IPS-18c (cell line): ENCODE data around the gene RPTOR.

Experiments
- H3K4me3 ChIP-seq: 2 replicates; pipeline ENCODE4 v1.7.0; 2013; ENCODE audit warnings: low read depth, mild to moderate bottlenecking, low read length, moderate library complexity; ENCODE audit not compliant: insufficient read depth
- H3K9me3 ChIP-seq: one replicate; pipeline ENCODE4 v1.6.1; 2013; ENCODE audit warnings: mild to moderate bottlenecking, low read length, moderate library complexity; ENCODE audit not compliant: control insufficient read depth, insufficient read depth

Gene RPTOR

DNA sequence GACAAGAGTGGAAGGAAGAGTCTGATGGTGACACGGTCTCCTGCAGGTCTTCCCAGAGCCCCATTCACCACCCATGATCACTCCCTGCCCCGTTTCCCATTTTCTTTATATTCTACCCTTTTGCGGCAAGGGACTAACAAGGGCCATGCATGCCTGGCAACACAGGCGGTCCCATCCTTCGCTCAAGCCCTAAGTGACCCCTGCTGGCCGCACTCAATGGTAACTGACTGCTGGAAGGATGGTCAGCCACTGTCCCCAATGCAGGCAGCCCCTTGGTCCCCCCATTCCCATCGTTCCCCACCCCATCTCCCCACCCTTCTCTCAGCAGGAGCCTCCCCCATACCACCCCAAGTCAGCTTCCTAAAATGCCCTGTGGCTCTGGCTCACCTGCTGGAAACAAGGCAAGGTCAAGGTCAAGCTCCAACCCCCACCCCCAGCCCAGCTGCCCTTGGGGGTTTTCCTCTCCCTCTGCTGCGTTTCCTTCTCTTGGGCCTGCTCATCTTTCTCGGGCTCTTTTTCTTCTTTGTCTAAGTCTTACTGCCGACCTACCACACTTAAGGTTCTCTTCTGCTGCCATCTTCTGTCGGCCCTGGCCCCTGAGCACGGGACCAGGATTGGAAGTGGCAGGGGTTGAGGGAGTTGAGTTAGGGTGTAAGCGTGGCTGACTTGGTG lies 116.0 kb downstream of the RPTOR start:
- no peak overlapping the region for H3K4me3 ChIP-seq
- H3K9me3 ChIP-seq: no peaks in the 10 kb centered on the region

DNA sequence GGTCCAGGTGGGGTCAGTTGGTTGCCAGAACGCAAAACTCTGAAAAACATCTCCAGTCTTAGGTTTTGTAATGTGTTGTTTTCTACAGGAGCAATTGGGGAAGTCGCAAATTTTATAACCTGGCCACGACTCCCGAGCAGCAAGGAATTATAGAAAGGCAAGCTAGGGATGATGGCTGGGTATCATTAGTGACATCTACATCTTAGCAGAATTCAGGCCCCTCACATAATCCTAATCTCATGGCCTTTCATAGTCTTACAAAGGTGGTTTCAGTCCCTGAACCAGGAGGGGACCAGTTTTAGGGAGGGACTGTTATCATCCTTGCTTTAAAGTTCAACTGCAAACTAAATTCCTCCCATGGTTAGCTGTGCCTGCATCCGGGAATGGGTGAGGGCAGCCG lies 117.9 kb downstream of the RPTOR start:
- no peak overlapping the region for H3K4me3 ChIP-seq

DNA sequence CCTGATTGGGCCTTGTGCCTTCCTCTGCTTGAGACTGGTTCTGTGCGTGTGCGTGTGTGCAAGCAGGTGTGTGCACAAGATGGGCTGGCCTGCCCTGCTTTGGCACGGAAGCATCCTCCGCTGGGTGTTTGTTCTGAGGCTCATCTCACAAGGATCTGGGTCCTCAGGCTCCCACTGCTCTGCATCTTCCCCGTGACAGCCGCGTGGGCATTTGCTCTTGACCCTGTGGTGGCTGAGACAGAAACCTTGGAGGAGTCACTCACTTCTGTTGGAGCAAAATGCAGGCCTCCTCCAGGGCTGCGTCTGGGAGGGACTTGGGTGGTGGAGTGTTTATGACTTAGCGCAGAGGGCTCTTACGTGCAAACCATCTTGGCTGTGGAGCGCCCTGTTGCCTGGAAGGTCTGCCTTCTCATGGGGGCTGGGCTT lies 119.2 kb downstream of the RPTOR start:
- H3K9me3 ChIP-seq: no peaks in the 10 kb centered on the region
- H3K4me3 ChIP-seq: no peak overlapping the region

More for the DNA sequence above, 117.9 kb downstream of the RPTOR start:
- no peaks in the 10 kb centered on the region for H3K9me3 ChIP-seq

DNA sequence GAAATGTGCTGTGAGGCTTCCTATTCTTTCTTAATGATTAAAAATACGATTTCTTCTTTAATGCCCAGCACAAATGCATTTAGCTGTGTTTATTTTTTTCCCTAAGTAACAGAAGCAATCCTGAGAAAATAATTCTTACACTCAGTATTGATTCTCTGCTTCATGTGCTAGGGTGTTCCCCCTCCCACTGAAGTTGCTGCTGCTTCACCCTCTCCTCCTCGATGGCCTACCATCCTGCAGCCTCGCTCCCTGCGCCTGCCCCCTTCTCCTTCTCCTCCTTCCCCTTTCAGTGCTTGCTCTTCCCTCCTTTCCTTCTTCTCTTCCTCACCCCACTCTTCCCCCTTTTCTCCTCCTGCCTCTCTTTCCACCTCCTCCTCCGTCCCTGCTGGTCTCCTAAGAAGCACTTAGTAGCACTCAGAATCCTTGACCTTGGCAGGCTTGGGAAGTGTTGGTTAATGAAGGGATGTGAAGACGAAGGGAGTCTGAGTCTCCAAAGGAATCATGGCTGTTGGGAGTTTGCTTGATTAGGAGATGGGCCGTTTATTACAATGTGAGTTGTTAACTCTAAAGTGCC lies 119.7 kb downstream of the RPTOR start:
- Histone ChIP-seq H3K4me3 (no peak overlapping the region), H3K9me3 (no peaks in the 10 kb centered on the region)

DNA sequence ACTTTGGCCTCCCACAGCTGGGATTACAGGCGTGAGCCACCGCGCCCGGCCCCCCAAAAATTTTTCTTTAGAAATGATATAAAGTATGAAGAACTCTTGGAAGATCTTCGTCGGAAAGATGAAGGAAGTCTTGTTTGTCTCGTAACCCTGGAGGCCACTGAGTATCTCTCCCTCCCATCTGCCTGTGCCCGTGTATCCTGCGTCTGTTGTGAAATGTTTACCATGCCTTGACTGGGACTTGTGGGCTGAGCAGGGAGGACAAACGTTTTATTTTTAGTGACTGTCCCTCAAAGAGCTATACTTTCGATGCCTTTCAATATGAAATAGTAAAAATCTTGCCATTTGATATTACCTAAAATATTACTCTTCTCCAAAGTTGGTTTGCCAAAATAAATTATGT lies 121.2 kb downstream of the RPTOR start:
- no peaks in the 10 kb centered on the region for H3K9me3 ChIP-seq
- no peak overlapping the region for H3K4me3 ChIP-seq

DNA sequence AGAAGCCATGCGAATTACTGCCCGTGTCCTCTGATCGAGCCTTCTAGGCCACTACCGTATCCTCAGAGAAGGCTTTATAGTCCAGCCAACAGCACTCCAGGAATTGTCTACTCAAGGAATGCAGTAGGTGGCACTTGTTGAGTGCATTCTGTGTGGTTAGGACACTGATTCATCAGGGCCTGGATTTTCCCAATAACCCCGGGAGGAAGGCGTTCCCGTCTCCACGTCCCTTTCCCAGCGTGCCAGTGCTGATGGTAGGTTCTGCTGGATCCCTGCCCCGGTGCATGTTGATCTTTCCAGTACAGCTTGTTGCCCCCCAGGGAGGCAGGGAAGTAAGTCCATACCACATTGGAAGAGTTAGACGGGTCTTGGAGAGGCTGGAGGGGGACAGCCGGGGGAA lies 122.2 kb downstream of the RPTOR start:
- H3K4me3 ChIP-seq: no peak overlapping the region

DNA sequence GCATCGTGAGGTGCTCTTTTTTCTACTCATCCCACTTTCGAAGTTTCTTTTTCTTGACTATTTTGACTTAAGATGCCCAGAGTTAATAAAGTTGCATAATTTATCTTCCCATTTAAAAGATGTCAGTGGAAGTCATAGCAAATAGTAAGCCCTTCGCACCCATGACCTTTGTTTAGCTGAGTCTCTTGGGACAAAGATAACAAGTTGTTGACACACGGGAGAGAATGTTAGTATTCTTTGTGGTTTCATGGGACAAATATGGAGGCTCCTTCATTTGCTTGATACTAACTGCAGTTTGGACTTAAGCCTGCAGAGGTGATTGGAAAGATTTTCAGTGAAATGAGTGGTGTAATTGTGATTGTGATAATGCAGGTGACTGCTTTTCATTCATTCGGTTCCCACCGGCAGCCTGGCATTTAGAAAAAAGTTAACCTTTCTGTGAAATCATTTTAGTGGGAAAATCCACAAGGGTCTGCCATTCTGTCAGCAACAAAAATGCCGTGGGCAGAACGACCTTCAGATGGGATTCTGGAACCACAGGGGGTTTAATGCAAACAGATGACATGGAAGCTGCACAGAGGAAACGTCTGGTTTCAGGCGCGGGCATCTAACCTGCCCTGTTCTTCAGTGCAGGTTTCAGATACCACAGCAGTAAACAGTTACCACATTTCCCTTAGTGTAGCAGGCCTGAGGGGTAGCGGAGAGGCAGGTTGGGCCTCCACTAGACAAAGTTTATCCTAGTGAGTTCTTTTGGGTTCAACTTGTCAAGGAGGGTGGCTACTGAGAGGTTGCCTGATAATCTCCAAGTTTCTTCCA lies 123.0 kb downstream of the RPTOR start:
- H3K9me3 ChIP-seq: no peaks in the 10 kb centered on the region
- no peak overlapping the region for H3K4me3 ChIP-seq

More for the DNA sequence above, 122.2 kb downstream of the RPTOR start:
- no peaks in the 10 kb centered on the region for H3K9me3 ChIP-seq

DNA sequence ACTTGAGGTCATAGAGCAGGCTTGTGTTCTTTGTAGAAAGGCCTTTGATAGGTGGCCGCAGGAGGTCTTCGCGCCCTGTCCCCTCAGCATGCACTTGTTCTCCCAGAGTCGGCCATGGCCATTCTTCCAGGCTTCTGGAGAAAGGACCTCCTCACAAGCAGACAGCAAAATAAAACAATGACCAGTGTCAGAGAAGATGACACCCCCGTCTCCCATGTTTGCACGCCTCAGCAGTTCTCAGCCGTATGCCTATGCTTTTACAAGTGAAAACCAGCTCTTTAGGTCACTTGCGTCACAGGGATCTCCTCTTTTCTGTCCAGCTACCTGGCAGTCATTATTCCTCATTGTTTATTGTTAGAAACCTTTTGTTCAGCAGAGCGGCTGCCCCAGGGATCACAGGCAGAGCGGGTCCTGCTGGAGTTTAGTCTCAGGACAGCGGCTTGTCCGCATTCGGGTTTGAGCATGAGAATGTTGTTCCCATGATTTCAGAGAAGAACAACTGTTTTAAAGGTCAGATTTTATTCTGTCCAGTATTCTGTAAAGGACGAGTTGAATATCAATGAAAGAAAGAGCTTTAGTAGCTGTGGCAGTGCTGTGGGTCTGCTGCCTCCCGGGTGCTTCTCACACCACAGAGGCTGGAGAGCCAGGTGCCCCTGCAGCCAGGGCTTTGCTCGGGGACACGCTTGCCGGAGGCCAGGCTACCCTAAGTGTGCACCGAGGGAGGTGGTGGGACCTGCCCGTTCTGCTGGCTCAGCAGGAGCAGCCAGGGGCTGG lies 123.9 kb downstream of the RPTOR start:
- Histone ChIP-seq H3K4me3 (no peak overlapping the region), H3K9me3 (no peaks in the 10 kb centered on the region)

DNA sequence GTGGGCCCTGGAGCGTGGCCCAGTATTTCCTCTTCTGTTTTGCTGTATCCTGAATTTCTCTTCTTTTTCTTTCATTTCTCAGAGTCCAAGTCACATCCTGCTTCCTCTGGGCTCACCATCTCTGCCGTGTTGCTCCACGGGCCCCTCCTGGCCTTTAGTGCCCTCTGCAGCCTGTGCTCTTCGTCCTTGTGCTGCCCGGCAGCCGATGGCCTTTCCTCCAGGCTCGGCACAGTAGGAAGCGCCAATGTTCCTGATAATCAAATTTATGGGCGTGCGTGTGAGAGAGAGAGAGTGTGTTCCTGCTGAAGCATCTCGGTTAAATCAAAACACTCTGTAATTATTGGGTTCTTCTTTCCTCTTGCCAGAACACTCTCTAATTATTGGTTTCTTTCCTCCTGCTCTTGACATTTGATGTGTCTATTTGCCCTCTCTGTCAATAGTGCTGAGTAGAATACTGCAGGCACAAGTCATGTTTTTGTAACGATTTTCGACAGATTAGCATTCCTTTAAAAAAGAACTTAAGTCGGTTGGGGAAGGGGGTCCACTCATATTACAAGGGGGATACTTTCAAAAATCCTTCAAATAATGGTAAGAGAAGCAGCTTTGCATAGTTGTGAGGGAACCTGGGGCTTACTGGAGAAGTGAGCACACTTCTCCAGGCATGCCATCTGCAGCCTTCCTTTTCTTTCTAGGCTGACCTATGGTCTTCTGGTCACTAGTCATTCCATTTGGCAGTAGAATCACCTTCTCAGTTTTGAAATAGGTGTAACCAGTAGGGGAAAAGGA lies 126.6 kb downstream of the RPTOR start:
- Histone ChIP-seq H3K4me3 (no peak overlapping the region), H3K9me3 (no peaks in the 10 kb centered on the region)

DNA sequence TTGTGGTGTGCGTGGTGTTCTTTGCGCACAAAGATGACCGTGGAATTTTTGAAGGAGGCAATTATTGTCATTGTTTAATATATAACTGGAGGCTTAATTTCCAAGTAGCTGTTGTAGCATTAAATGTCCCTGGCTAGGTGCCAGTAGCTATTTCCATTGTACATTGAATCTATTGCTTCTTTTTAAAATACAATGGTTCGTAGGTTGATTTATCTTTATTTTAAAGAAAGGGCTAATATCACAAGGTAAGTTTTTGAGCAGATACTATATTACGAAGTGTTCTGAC lies 127.1 kb downstream of the RPTOR start:
- H3K4me3 ChIP-seq: no peak overlapping the region
- H3K9me3 ChIP-seq: no peaks in the 10 kb centered on the region

DNA sequence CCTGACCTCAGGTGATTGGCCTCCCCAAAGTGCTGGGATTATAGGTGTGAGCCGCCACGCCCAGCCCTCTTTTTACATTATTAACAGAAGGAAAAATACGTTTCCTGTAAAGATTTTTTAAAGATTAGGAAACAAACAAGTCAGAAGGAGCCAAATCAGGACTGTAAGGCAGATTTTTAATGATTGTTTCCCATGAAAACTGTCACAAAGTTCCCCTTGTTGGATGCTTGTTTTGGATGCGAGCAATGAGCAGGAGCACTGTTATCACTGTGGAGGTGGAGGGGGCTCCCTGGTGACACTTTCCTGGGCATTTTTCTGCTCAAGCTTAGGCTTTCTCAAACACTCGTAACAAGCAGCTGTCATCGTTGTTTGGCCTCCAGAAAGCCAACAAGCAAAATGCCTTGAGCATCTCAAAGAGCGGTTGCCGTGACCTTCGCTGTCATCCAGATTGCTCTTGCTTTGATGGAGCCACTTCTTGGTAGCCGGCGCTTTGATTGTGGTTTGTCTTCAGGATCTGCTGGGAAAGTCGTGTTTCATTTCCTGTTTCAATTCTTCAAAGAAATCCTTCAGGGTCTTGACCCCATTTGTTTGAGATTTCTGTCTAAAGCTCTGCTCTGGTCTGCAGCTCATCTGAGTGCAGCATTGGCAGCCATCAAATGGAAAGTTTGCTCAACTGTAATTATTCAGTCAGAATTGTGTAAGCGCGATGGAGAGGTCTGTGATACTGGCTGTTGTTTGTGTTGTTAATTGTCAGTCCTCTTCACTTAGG lies 128.7 kb downstream of the RPTOR start:
- no peaks in the 10 kb centered on the region for H3K9me3 ChIP-seq
- H3K4me3 ChIP-seq: no peak overlapping the region

DNA sequence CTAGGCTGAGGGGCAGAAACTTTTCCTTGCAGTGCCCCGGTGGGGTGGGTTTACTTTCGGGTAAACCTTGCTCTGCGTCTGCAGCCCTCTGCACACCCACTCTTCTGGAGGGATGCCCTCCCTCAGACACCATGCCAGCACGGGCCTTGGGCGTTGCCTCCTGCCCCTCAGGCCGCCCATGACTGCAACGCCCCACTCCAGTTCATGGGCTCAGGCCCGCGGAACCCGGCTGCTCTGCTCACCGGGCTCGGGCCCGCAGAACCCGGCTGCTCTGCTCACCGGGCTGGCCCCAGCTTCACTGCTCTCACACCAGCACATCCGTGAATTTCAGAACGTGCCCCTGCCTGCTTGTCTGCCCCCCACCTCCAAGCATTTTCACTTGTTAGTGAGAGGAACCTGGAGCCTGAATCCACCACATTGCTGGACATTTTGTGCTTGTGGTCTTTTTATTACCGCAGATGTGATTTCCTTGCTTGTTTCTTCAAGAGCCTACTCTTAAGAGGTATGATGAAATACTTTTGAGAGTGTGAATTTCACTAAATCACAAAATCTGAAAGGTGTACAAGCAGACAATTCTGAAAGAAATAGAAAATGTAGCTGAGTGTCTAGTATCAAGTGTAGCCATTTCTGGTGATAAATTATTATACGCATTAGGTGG lies 130.9 kb downstream of the RPTOR start:
- no peak overlapping the region for H3K4me3 ChIP-seq

DNA sequence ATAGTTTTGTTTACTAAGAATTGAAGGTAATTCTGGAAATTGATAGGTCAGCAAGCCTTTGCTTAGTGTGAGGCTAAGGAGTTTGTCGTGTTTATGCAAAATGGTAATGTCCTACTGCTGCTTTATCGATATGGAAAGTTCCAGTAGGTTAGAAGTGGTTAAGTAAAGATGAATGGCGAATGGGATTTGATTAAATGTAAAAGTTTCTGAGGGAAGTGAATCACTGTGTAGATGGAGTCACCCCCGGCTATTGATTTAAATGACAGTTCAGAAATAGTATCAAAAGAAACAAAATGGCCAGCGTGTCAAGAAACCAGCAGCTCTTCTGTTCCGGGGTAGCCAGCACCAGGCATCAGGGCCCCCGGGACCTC lies 131.4 kb downstream of the RPTOR start:
- no peak overlapping the region for H3K4me3 ChIP-seq
- no peaks in the 10 kb centered on the region for H3K9me3 ChIP-seq

More for the DNA sequence above, 130.9 kb downstream of the RPTOR start:
- no peaks in the 10 kb centered on the region for H3K9me3 ChIP-seq

DNA sequence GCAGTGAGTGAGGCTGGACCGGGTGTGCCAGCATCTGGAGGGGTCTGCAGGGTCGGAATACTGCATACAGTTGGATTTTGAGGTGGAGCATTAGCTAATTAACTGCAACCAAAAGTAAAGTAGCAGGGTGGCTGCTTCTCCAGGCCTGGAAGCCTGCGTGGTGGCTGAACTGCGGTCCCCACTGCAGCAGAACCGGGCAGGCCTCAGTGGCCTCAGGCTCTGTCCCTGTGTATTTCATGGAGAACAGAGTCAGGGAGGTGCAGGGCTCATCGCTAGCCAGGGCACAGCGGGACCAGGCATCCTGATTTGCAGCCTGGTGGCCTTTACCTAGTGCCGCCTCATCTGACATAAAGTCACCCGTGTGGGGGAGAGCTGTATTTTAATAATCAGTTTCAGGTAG lies 131.9 kb downstream of the RPTOR start:
- H3K9me3 ChIP-seq: no peaks in the 10 kb centered on the region
- no peak overlapping the region for H3K4me3 ChIP-seq

DNA sequence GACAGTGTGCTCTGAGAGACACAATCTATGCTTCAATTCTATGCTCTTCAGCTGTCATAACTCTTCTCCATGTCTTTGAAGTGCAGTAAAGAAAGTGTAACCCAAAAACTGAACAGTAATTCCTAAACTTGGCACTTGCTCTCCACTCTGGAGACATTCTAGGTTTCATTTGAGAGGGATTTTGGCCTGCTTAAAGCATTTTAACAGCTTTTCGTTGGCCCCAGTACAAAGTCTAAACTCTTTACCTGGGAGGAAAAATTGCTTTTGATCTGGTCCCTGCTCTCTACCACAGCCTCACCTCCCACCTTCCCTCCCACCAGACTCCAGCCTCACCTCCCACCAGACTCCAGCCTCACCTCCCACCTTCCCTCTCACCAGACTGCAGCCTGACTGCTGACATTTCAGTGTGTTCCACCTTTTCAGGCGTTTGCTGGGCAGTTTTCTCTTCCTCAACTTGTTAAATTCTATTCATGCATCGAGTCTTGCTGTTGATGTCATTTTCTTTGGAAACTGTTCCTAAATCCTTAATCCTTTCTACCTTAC lies 132.6 kb downstream of the RPTOR start:
- Histone ChIP-seq H3K9me3 (no peaks in the 10 kb centered on the region), H3K4me3 (no peak overlapping the region)

DNA sequence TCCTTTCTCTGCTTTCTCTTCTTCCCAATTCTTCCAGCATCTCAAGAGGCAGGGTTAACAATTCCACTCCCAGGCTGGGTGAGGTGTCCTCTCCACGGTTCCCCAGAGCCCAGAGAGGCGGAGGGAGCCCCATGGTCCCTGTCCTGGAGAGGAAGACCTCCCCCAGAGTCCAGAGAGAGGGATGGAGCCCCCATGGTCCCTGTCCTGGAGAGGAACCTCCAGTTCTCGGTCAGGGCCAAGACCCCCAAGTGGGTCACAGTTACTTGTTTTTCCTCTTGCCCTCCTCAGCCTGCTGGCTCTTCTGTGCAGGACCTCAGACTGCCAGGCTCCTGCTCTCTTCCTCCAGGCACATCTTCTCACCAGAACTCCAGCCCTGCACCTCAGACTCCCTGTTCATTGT lies 135.2 kb downstream of the RPTOR start:
- no peaks in the 10 kb centered on the region for H3K9me3 ChIP-seq
- H3K4me3 ChIP-seq: no peak overlapping the region
